ENCODE data around the gene EPS15.
"Not testable (repeated sequence)": the region's sequence is repeated elsewhere in the genome, so short reads cannot be mapped to it uniquely, and the experiment has no call there.

The EPS15 gene

GRCh38 chr1:51543858-51544257 is 24.8 kb upstream of the EPS15 start:
- FAIRE-seq = peak; percentile 16
- no peak for DNase-seq (ENCODE audit: insufficient read length, low spot score)

GRCh38 chr1:51542158-51542953 is 23.3 kb upstream of the EPS15 start:
- FAIRE-seq (no peak), DNase-seq (ENCODE audit: insufficient read length, low spot score) (no peak)

DNA sequence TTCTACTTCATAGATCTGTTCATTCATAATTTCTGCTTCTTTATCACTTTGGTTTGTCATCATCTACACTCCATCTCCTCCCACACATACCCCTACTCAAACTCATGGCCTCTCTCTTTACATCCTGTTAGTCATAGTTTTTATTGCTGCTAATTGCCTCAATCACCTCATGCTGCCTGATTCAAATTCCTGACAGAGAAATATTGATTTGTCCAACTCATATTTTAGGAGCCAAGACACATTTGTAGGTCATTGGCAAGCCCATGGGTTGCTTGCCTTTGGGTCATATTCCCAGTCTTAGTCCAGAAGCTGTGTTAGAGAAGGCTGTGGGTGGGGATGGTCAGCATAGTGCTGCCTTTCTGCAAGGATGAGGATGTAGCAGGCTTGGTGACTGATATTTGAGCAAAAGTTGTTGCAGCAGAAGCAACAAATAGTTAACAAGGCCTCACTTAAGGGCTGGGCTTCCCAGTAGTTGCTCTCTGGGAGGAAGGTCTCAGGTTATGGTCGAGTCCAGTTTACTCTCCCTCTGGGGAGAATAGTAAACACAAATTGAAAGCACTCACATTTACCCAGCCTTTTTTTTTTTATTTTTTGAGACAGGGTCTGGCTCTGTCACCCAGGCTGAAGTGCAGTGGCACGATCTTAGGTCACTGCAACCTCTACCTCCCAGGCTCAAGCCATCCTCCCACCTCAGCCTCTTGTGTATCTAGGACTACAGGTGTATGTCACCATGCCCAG is 22.4 kb upstream of the EPS15 start:
- DNase-seq (ENCODE audit: insufficient read length, low spot score) = peak; percentile 22
- FAIRE-seq = no peak

DNA sequence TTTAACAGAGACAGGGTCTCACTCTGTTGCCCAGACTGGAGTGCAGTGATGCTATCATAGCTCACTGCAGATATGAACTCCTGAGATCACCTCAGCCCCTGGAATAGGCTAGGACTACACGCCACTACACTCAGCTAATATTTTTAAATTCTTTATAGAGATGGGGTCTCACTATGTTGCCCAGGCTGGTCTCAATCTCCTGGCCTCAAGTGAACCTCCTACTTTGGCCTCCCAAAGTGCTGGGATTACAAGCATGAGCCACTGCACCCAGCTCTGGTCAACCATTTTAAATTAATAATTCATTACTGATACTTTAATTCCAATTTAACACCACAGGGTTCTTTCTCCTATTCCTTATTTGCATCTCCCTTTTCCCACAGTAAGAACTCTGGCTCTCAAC is 18.5 kb upstream of the EPS15 start:
- FAIRE-seq = no peak
- no peak for DNase-seq (ENCODE audit: insufficient read length, low spot score)

DNA sequence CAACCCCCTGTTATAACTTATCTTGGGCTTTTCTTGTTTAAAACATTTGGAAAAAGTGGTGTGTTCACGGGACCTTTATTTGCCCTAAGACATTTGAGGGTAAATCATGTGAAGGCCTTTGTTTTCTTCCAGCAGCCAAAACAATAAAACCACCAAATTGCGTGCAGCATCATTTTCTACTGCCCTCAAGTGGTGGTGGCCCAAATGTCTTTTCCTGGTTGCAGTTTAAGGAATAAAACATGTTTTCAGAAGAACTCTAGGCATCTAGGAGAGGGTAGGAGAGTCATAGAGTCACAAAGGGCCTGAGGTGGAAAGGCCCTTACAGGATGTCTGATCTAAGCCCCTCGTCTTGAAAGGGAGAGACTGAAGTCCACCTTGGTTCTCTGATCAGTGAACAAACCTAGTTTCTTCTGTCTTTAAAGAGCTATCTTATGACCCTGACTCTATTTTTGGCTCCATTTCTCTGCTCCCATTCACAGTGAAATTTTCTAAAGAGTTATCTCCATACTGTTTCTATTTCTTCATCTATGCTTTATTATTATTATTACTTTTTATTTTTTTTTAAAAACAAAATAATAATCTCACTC is 16.0 kb upstream of the EPS15 start:
- DNase-seq (ENCODE audit: insufficient read length, low spot score) (peak; percentile 59), FAIRE-seq (peak; percentile 58)

GRCh38 chr1:51534447-51534846 is 15.4 kb upstream of the EPS15 start:
- FAIRE-seq = no peak
- no peak for DNase-seq (ENCODE audit: insufficient read length, low spot score)

DNA sequence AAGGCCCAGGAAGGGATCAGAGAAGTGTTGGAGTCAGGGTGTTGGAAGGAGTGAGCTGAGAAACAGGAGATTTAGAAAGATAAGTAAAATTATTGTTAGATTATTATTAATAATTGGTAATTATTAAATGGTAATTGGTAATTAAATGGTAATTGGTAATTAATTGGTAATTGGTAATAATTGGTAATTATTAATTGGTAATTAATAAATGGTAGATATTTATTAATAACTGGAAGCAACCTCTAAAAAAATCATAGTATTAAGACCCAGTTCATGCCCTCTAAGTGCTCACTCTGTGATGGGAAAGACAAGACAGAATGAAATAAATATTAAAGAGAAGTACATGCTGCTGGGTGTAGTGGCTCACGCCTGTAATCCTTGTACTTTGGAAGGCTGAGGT is 13.8 kb upstream of the EPS15 start:
- no peak for FAIRE-seq
- DNase-seq (ENCODE audit: insufficient read length, low spot score) = no peak

- FAIRE-seq = not testable (repeated sequence)
Measured at GRCh38 chr1:51530447-51530846, 11.4 kb upstream of the EPS15 start.

GRCh38 chr1:51527144-51527543 is 8.1 kb upstream of the EPS15 start:
- no peak for FAIRE-seq

More at GRCh38 chr1:51530447-51530846, 11.4 kb upstream of the EPS15 start:
- DNase-seq (ENCODE audit: insufficient read length, low spot score) = not testable (repeated sequence)

DNA sequence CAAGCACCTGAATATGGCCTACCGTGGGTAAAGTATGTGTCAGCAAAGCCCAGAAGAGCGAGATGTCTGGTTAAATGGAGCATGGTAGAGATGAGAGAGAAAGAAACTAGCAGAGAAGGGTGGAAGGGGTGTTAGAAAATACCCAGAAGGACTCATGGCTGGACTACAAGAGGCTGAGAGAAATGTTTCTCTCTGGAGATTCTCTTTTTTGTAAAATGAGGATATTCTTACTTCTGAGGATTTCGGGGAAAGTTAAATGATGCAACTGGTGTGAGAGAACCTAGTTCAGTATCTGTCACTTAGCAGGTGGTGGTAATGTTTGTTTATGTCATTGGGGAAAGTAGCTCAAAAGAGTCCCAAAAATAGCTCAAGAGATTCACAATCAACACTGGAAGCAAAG is 7.2 kb upstream of the EPS15 start:
- DNase-seq (ENCODE audit: insufficient read length, low spot score) (no peak), FAIRE-seq (no peak)

More at GRCh38 chr1:51527144-51527543, 8.1 kb upstream of the EPS15 start:
- no peak for DNase-seq (ENCODE audit: insufficient read length, low spot score)

GRCh38 chr1:51525295-51525694 is 6.2 kb upstream of the EPS15 start:
- DNase-seq (ENCODE audit: insufficient read length, low spot score) (no peak), FAIRE-seq (no peak)

GRCh38 chr1:51524817-51525216 is 5.8 kb upstream of the EPS15 start:
- DNase-seq (ENCODE audit: insufficient read length, low spot score) (no peak), FAIRE-seq (no peak)

DNA sequence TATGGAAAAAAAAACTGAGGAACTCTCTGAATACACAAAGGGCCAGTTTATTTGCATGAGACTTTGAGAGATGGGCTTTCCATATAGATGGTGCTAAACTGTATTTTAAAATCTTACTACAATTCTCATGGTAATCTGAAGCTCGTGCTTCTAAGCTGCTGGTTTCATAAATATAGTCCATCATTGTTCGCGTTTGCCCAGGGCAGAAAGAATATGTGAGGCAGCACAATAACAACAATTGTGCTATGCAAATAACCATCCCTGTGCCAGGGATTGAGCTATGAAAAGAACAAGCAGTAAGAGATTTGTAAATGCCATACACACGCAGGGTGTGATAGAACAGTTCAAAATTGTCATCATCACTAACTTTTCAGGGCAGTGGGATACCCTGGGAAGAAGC is 4.9 kb upstream of the EPS15 start:
- no peak for DNase-seq (ENCODE audit: insufficient read length, low spot score)
- FAIRE-seq = no peak

GRCh38 chr1:51520700-51521248 is 1.7 kb upstream of the EPS15 start:
- no peak for DNase-seq (ENCODE audit: insufficient read length, low spot score)
- FAIRE-seq = peak; percentile 9

- no peak for FAIRE-seq
- no peak for DNase-seq (ENCODE audit: insufficient read length, low spot score)
Measured at GRCh38 chr1:51519865-51520699, 1.0 kb upstream of the EPS15 start.

DNA sequence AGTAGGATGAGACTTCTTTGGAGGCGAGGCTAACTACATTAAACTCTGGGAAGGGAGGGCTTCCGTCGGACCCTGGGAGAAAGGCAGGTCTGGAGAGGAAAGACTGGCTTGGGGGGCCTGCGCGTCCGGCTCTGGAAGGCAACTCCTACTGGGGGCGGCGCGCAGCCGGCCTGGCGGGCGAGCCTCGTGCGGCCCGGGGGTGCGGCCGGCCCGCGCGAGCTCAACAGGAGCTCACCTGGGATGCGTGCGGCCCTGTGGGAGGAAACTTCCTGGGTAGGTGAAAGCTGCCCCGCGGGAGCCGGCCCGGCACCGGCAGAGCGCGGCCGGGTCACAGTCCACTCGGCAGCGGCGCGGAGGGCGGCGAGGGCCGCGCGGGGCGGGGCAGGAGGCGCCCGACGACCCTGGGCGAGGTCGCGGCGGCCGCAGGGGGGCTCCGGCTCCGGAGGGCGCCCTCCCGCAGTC is 449 bp downstream of the EPS15 start:
- FAIRE-seq = no peak
- peak; percentile 17 for DNase-seq (ENCODE audit: insufficient read length, low spot score)

- FAIRE-seq (peak; percentile 58), DNase-seq (ENCODE audit: insufficient read length, low spot score) (peak; percentile 21)
Measured at GRCh38 chr1:51518033-51518585, 957 bp downstream of the EPS15 start.

GRCh38 chr1:51517361-51518032 is 1.6 kb downstream of the EPS15 start:
- DNase-seq (ENCODE audit: insufficient read length, low spot score) = no peak
- no peak for FAIRE-seq

DNA sequence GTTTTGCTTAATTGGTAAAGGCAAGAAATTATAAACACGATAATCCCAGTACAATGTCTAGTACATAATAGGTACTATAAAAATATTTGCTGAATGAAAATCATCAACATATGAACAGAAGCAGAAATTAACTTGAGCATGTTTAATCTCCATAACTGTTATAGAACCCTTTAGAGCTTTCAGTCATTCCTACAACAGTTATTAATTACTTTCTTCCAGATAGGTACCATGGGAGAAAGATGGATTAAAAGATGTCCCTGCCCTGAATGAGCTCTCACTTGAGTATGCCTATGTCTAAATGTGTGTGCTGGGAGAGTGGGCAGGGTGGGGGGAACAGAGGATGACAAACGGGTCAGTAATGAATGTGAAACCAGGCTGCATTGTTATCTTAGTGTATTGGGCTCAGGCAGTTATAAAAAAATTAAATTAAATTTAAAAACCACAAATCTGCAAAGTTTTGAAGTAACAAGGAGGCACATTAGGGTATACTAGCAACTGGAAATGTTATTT is 2.4 kb downstream of the EPS15 start:
- FAIRE-seq (no peak), DNase-seq (ENCODE audit: insufficient read length, low spot score) (no peak)

Measured in HTR-8/SVneo (cell line).